GM12892 (cell line): ENCODE measurements around the gene PLA2G4C.
"Not testable (repeated sequence)": the region's sequence is repeated elsewhere in the genome, so short reads cannot be mapped to it uniquely, and the experiment has no call there.

Experiments used
- DNase-seq: peaks from one replicate; pipeline ENCODE4 v3.0.0; 2011; ENCODE audit not compliant: insufficient read length
- FAIRE-seq: peaks from 2 replicates; lab custom pipeline; 2011; peaks lifted over from hg19 to GRCh38; lab: Jason Lieb, UNC
- POLR2A ChIP-seq: IDR thresholded peaks from 2 replicates; pipeline ENCODE4 v1.6.1; 2011; ENCODE audit warnings: low read depth, low read length, control low read depth
- POLR2AphosphoS5 ChIP-seq: IDR thresholded peaks from 2 replicates; pipeline ENCODE4 v1.6.1; 2011; ENCODE audit warnings: low read depth, low read length, control low read depth
- TAF1 ChIP-seq: IDR thresholded peaks from 2 replicates; pipeline ENCODE4 v1.6.1; 2011; ENCODE audit warnings: low read depth, mild to moderate bottlenecking, control low read depth, low read length, borderline replicate concordance

PLA2G4C gene

DNA sequence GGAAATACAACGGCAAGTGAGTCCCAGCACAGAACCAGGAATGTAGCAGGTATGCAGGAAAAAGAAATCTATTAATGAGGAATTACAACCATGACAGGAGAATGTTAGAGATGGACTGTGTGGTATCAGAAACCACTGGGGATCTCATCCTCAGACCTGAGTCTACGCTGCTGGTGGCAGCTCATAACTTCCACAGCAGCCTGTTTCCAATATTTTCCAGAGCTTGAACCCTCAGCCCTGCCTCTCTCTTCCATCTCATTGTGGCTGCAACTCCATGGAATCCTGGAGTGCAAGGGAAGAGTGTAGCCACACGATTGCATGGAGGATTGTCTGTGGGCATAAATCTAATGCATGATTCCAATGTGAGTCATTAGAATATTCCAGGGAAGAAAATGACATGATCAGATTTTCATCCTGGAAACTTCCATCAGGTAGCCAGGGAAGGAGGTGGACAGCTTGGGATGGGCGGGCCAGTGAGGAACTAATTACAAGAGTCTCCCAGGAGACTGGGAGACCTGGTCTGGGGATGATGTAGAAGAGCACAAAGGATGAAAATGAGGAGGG, 14.9 kb downstream of the PLA2G4C start:
- DNase-seq (no peak), FAIRE-seq (no peak)
- TF ChIP-seq POLR2A (no peak), TAF1 (no peak), POLR2AphosphoS5 (no peak)

DNA sequence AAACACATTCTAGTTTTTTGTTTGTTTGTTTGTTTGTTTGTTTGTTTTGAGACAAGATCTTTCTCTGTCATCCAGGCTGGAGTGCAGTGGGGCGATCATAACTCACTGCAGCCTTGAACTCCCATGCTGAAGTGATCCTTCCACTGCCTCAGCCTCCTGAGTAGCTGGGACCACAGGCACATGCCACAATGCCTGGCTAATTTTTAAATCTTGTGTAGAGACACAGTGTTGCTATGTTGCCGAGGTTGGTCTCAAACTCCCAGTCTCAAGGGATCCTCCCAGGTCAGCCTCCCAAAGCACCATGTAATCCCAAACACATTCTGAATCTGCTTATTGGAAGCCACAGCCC, 15.8 kb downstream of the PLA2G4C start:
- no peak for DNase-seq
- FAIRE-seq: no peak
- TF ChIP-seq TAF1 (no peak), POLR2A (no peak), POLR2AphosphoS5 (no peak)

- no peak for TF ChIP-seq POLR2AphosphoS5
- TF ChIP-seq TAF1: no peak
- no peak for TF ChIP-seq POLR2A
- FAIRE-seq (peak; percentile 56), DNase-seq (no peak)
Observed at GRCh38 chr19:48094129-48094854, 16.3 kb downstream of the PLA2G4C start.

- not testable (repeated sequence) for DNase-seq, FAIRE-seq
Observed at GRCh38 chr19:48091111-48091718, 19.4 kb downstream of the PLA2G4C start.

- TF ChIP-seq POLR2A: no peak
- TF ChIP-seq POLR2AphosphoS5: no peak
- TF ChIP-seq TAF1: no peak
- FAIRE-seq: no peak
- no peak for DNase-seq
Observed at GRCh38 chr19:48090281-48090802, 20.3 kb downstream of the PLA2G4C start.

DNA sequence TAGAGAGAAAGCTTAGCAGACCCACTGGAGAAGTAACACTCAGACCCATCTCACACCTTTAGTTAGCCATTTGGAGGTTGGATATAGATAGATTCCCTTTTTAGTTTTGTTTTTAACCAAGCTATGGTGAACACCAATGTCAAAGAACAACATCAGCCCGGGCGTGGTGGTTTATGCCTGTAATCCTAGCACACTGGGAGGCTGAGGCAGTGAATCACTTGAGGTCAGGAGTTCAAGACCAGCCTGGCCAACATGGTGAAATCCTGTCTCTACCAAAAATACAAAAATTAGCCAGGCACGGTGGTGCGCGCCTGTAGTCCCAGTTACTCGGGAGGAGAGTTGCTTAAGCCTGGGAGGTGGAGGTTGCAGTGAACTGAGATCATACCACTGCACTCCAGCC, 21.6 kb downstream of the PLA2G4C start:
- DNase-seq, FAIRE-seq: not testable (repeated sequence)

DNA sequence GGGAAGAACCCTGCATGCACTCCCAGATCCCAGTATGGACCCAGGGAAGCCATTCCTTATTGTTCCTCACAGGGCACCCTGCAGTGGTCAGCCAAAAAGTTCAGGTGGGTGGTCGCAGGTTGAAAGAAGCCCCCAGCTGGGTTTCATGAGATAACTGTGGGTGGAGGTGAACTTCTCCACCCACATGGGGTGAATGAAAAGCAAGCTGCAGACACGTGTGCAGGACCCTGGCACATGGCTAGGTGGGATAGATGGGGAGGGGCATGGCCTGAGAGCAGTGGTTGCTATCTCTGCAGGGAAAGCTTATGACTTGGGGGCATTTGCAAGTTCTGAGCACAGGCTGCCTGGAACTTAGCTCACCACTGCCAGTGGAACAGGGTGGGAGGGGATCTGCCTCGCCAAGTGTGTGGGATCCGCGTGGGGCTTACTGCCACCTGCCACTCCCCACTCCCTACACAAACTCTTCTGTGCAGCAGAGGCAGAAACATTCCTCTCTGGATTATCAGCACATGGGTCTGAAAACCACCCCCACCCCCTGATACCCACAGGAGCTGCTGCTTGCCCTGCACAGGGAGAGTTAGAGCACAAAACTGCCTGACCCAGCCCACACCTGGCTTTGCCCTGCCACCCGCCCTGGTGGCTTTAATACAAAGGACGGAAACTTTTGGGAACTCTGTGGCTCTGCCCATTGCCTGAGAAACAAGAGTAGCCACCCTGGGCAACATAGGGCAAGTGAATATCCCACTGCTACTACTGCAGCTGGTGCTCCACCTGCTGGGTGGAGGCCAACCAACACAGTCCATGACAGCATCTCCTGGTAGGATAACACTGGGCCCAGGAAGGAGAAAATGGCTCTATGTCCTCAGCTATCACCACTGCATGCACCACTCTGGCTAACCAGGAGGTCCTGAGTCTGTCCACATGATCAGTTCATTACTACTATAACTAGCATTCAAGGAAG, 24.4 kb downstream of the PLA2G4C start:
- FAIRE-seq (no peak), DNase-seq (no peak)
- no peak for TF ChIP-seq TAF1
- TF ChIP-seq POLR2AphosphoS5: no peak
- no peak for TF ChIP-seq POLR2A

DNA sequence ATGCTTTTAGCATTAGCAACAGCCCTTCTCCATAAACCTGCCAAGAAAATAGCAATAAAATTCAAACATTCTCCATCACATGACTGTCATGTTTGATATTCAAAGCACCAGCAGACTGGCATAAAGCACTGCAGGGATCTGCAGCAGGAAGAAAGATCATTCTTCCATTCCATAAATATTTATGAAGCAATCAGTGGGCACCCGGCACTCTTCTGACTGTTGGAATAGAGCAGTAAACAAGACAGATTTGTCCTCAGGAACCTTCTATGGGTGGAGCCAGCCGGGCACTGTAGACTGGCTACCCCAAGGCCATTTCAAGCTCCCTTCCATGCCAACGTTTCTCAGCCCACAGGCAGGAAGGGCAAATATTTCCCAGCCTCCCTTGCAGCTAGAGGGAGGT, 25.5 kb downstream of the PLA2G4C start:
- DNase-seq (no peak), FAIRE-seq (no peak)
- no peak for TF ChIP-seq POLR2A
- TF ChIP-seq TAF1: no peak
- TF ChIP-seq POLR2AphosphoS5: no peak

DNA sequence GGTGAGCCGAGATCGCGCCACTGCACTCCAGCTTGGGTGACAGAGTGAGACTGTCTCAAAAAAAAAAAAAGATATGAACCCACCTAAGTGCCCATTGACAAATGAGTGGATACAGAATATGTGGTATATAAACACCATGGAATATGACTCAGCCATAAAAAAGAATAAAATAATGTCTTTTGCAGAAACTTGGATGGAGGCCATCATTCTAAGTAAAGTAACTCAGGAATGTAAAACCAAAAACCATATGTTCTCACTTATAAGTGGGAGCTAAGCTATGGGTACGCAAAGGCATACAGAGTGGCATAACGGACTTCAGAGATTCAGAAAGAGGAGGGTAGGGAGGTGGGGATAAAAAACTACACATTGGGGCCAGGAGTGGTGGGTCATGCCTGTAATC, 29.5 kb downstream of the PLA2G4C start:
- FAIRE-seq: no peak
- no peak for DNase-seq
- TF ChIP-seq POLR2AphosphoS5: no peak
- no peak for TF ChIP-seq POLR2A
- TF ChIP-seq TAF1: no peak

DNA sequence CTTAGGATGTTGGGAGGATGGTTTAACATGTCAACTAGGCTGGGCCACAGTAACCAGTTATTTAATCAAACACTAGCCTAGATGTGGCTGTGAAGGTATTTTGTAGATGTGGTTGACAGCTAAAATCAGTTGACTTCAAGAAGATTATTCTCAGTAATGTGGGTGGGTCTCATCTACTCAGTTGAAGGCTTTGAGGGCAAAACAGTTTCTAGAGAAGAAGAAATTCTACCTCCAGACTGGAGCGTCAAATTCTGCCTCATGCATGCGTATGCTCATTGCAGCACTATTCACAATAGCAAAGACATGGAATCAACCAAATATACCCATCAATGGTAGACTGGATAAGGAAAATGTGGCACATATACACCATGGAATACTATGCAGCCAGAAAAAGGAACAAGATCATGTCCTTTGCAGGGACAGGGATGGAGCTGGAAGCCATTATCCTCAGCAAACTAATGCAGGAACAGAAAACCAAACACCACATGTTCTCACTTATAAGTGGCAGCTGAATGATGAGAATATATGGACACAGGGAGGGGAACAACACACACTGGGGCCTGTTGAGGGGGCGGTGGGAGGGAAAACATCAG, 40.3 kb downstream of the PLA2G4C start:
- not testable (repeated sequence) for DNase-seq, FAIRE-seq

DNA sequence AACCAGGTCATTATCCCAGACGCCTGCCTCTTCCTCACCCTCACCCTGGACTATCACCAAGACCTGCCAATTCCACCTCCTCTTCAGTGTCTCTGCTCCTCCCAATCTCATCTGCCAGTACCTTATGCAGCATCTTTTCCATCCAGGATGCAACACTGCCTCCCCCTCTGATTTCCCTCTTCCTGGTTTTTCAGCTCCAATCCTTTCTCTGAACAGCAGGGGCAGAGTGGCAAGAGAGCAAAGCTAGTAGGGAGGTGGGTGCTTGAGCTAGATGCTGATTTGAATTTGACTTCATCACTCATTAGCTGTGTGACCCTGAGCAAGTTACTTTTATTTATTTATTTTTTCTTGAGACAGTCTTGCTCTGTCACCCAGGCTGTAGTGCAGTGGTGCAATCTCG, 41.2 kb downstream of the PLA2G4C start:
- FAIRE-seq (no peak), DNase-seq (no peak)

More for the DNA sequence above, 41.2 kb downstream of the PLA2G4C start:
- TF ChIP-seq POLR2A (no peak), POLR2AphosphoS5 (no peak), TAF1 (no peak)
